Chondrocyte (in vitro differentiated cells): ENCODE data around the gene CHRNA5. TPM values are rescaled to one million over a fixed set of nuclear protein-coding genes. Genes with fewer than 3 reads are reported as not detected.
"Not testable (repeated sequence)": the region's sequence is repeated elsewhere in the genome, so short reads cannot be mapped to it uniquely, and the experiment has no call there.

Source experiments
- DNase-seq: peaks from one replicate; pipeline ENCODE4 v3.0.0; 2021; ENCODE audit warnings: mixed read lengths, low spot score
- H3K27ac Mint-ChIP-seq: one replicate; pipeline ENCODE4 v1.8.0; 2021; ENCODE audit warnings: mild to moderate bottlenecking, moderate library complexity, mixed read lengths; ENCODE audit not compliant: unreplicated experiment
- H3K27me3 Mint-ChIP-seq: 2 replicates; pipeline ENCODE4 v1.8.0; 2021; ENCODE audit warnings: low read depth, mixed read lengths
- H3K36me3 Mint-ChIP-seq: 2 replicates; pipeline ENCODE4 v1.8.0; 2021; ENCODE audit warnings: low read depth, mixed read lengths
- H3K4me1 Mint-ChIP-seq: 2 replicates; pipeline ENCODE4 v1.8.0; 2021; ENCODE audit warnings: low read depth, mild to moderate bottlenecking, mixed read lengths
- H3K4me3 Mint-ChIP-seq: one replicate; pipeline ENCODE4 v1.8.0; 2021; ENCODE audit warnings: mild to moderate bottlenecking, moderate library complexity, mixed read lengths; ENCODE audit not compliant: unreplicated experiment
- H3K9me3 Mint-ChIP-seq: 2 replicates; pipeline ENCODE4 v1.8.0; 2021; ENCODE audit warnings: low read depth, mixed read lengths
- total RNA-seq: library from RNA; stranded (reverse); gene quantifications from 3 replicates; pipeline ENCODE4 v1.2.1, GENCODE V29; 2021
- TF ChIP-seq, protein P1 (sequence below): fragments of 200-600 bp; sonication (generic); IDR thresholded peaks from 2 replicates; pipeline ENCODE4 v1.5.0; 2021; ENCODE audit warnings: antibody characterized with exemption, mild to moderate bottlenecking, moderate library complexity

The CHRNA5 gene
- total RNA-seq, 1 donor from 2014 or later, result 1.6 TPM

DNA sequence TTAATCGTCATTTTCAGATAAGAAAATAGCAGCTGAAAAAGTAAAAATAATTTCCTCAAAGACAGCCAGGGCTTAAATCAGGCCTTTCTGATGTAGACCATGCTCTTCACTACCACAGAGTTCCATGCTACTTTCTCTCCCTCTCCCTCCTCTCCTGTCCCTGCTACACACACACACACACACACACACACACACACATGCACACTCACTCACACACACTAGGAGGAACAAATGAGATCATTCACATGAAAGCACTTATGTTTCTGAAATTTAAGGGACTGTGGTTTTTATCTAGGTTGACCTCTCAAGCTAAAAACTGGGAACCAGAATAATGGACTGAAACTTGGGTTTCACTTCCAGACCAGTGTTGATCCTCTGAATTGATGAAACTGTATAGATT lies 29.2 kb upstream of the CHRNA5 start:
- no peaks in the 10 kb centered on the region for H3K36me3 Mint-ChIP-seq
- DNase-seq, result no peak
- H3K4me1 Mint-ChIP-seq, result no peaks in the 10 kb centered on the region
- no peaks in the 10 kb centered on the region for H3K27me3 Mint-ChIP-seq
- no peak overlapping the region for H3K4me3 Mint-ChIP-seq
- TF ChIP-seq, protein P1, sequence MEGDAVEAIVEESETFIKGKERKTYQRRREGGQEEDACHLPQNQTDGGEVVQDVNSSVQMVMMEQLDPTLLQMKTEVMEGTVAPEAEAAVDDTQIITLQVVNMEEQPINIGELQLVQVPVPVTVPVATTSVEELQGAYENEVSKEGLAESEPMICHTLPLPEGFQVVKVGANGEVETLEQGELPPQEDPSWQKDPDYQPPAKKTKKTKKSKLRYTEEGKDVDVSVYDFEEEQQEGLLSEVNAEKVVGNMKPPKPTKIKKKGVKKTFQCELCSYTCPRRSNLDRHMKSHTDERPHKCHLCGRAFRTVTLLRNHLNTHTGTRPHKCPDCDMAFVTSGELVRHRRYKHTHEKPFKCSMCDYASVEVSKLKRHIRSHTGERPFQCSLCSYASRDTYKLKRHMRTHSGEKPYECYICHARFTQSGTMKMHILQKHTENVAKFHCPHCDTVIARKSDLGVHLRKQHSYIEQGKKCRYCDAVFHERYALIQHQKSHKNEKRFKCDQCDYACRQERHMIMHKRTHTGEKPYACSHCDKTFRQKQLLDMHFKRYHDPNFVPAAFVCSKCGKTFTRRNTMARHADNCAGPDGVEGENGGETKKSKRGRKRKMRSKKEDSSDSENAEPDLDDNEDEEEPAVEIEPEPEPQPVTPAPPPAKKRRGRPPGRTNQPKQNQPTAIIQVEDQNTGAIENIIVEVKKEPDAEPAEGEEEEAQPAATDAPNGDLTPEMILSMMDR, result no peak
- no peaks in the 10 kb centered on the region for H3K9me3 Mint-ChIP-seq
- H3K27ac Mint-ChIP-seq, result no peak overlapping the region

DNA sequence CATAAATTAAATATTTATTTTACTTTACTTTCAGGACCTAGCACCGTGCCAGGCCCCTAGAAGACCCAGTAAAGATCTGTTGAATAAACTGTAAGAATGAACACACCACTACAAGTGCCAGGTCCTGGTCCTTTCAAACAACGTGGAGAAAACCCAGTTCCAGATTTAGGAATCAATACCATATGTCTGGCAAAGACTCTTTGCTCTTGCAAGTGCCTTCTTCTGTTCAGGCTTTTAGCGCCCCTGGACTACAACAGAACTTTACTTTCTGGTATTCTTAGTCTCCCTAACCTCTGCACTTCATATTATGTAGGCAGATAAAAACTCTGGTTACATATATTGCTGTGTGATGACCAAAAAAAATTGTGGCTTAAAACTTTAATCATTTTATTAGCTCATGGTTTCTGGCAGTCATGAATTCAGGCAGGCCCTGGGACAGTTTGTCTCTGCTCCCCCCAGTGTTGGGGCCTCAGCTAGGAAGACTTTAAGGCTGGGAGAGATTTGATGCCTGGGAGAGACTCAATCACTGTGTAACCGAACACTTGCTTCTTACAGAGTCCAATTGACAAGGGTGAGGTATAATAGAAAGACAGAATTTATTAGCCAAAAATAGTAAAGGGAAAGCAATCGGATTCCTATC lies 27.9 kb upstream of the CHRNA5 start:
- H3K27me3 Mint-ChIP-seq, result no peaks in the 10 kb centered on the region
- no peak overlapping the region for H3K4me3 Mint-ChIP-seq
- DNase-seq, result no peak
- H3K27ac Mint-ChIP-seq, result no peak overlapping the region
- H3K4me1 Mint-ChIP-seq, result peaks cover 12% of the 10 kb centered on the region
- TF ChIP-seq, protein P1, result no peak
- peaks cover 3% of the 10 kb centered on the region for H3K36me3 Mint-ChIP-seq
- H3K9me3 Mint-ChIP-seq, result no peaks in the 10 kb centered on the region

DNA sequence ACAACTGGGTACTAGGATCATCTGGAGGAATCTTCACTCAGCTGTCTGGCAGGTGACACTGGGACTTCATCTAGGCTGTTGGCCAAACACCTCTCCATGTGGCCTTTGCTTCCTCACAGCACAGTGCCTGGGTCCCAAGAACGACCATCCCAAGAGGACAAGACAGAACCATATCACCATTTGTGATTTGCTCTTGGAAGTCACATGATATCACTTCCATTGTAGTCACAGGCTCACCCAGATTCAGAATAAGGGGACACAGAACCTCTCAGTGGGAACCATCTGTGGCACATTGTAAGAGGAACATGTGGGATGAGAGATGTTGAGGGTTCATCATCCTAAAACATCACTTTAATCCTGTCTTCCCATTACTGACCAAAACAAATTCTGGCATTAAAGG lies 27.0 kb upstream of the CHRNA5 start:
- H3K36me3 Mint-ChIP-seq, result peaks cover 6% of the 10 kb centered on the region
- H3K27ac Mint-ChIP-seq, result no peak overlapping the region
- H3K4me3 Mint-ChIP-seq, result no peak overlapping the region
- DNase-seq, result no peak
- H3K4me1 Mint-ChIP-seq, result peaks cover 15% of the 10 kb centered on the region
- TF ChIP-seq, protein P1, result no peak
- H3K9me3 Mint-ChIP-seq, result no peaks in the 10 kb centered on the region
- no peaks in the 10 kb centered on the region for H3K27me3 Mint-ChIP-seq

DNA sequence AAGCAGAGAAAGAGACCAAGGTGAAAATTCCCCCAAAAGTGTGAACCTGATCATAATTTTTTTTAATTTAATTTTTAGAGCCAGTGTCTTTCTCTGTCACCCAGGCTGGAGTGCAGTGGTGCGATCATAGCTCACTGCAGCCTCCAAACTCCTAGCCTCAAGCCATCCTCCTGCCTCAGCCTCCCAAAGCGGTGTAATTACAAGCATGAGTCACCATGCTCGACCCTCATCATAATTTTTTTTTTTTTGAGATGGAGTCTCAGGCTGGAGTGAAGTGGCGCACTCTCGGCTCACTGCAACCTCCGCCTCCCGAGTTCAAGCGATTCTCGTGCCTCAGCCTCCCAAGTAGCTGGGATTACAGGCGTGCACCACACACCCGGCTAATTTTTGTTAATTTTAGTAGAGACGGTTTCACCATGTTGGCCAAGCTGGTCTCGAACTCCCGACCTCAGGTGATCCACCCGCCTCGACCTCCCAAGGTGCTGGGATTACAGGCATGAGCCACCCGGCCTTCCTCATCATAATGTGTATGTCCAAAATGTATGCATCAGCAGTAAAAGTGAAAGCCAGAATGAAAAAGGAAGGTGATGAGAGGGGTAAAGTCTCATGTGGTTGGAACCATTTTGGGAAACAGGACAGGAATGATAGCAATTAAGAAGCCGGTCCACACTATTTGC lies 25.7 kb upstream of the CHRNA5 start:
- not testable (repeated sequence) for DNase-seq, H3K9me3 Mint-ChIP-seq, H3K36me3 Mint-ChIP-seq, H3K27me3 Mint-ChIP-seq
- peak overlapping the region; percentile 96 for H3K4me3 Mint-ChIP-seq
- peaks cover 15% of the 10 kb centered on the region for H3K4me1 Mint-ChIP-seq
- H3K27ac Mint-ChIP-seq, result peak overlapping the region; percentile 100

DNA sequence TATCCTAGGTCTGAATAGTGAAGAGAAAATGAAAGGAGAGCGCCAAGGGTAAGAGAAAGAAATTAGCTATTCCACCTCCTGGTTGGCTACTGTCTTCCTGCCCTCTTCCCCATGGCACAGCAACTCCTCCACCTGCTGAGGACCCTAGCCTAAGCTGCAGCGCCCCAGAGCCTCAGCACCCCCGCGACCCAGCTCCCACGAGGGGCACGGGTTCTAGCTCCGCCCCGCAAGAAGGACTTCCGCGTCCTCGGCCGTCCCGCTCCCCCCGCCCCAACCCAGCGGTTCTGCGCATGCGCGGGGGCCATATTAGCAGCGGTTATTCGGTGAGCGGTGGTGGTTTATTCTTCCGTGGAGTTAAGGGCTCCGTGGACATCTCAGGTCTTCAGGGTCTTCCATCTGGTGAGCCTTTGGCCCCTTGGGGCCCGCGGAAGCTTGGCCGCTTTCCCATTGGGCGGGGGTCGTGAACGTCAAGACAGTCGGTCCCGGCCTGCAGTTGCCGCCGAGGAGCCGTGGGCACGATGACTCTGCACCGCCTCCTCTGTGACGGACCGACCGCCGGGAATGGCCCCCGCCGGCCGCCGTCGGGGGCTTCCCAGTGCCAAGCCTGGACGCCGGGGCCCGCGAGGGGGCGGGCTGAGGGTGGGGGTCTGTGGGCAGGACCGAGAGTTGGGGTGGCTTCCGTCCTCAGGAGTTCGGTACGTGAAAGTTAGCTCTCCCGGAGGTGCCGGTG lies 25.0 kb upstream of the CHRNA5 start, which contains the start of gene PSMA4:
PSMA4 (plus strand) TSS at position 304 of the 730 bp plus-strand sequence. CDS start 1,484 bp downstream, outside the sequence.
- TF ChIP-seq, protein P1, result peak; percentile 60
- H3K27ac Mint-ChIP-seq, result peak within 1 kb of the TSS; percentile 100
- peaks cover 15% of the 10 kb centered on the region for H3K4me1 Mint-ChIP-seq
- H3K9me3 Mint-ChIP-seq, result no peaks in the 10 kb centered on the region
- H3K36me3 Mint-ChIP-seq, result peaks cover 11% of the 10 kb centered on the region
- H3K4me3 Mint-ChIP-seq, result peak within 1 kb of the TSS; percentile 96
- no peaks in the 10 kb centered on the region for H3K27me3 Mint-ChIP-seq
- peak; percentile 95 for DNase-seq
